Activated T-cell treated with anti-CD3 and anti-CD28 coated beads, Interleukin-2, amount 50 U/mL, for 48 hours (primary cell): ENCODE data around the gene RXFP2.

Source experiments
- DNase-seq, 2 experiments: peaks; one replicate each; pipeline ENCODE4 v3.0.0-alpha.2; 2020

Gene RXFP2

GRCh38 chr13:31827707-31828106, 88.4 kb downstream of the RXFP2 start:
- DNase-seq, result no peak

GRCh38 chr13:31835932-31836331, 96.6 kb downstream of the RXFP2 start:
- no peak for DNase-seq

GRCh38 chr13:31843044-31843443, 103.7 kb downstream of the RXFP2 start:
- no peak for DNase-seq

- DNase-seq, result peak; percentile 79 to 84
Observed at GRCh38 chr13:31846182-31846938, 107.0 kb downstream of the RXFP2 start.

GRCh38 chr13:31846961-31847752, 107.8 kb downstream of the RXFP2 start:
- DNase-seq, result no peak

GRCh38 chr13:31848621-31849020, 109.3 kb downstream of the RXFP2 start:
- no peak for DNase-seq

GRCh38 chr13:31849206-31849605, 109.9 kb downstream of the RXFP2 start:
- no peak for DNase-seq

GRCh38 chr13:31850041-31850555, 110.8 kb downstream of the RXFP2 start:
- DNase-seq, result no peak

- DNase-seq, result no peak
Observed at GRCh38 chr13:31851216-31851615, 111.9 kb downstream of the RXFP2 start.
